Astrocyte (in vitro differentiated cells and primary cell): ENCODE measurements around the gene CLNK. TPM values are rescaled to one million over a fixed set of nuclear protein-coding genes. Genes with fewer than 3 reads are reported as not detected.

Source experiments
- DNase-seq: peaks from one replicate; pipeline ENCODE4 v3.0.0-alpha.2; 2010; ENCODE audit warnings: low read depth
- FAIRE-seq: peaks from 2 replicates; lab custom pipeline; 2011; peaks lifted over from hg19 to GRCh38; lab: Jason Lieb, UNC
- H2AFZ ChIP-seq: 2 replicates; pipeline ENCODE4 v1.6.0; 2012; ENCODE audit warnings: low read depth, low read length, inconsistent platforms
- H3K27ac ChIP-seq: 2 replicates; pipeline ENCODE4 v1.5.1; 2011; ENCODE audit warnings: low read depth, low read length, inconsistent platforms
- H3K27me3 ChIP-seq: 2 replicates; pipeline ENCODE4 v1.6.0; 2011; ENCODE audit warnings: low read length, inconsistent platforms; ENCODE audit not compliant: insufficient read depth
- H3K36me3 ChIP-seq: 2 replicates; pipeline ENCODE4 v1.5.1; 2011; ENCODE audit warnings: low read length, inconsistent platforms; ENCODE audit not compliant: insufficient read depth
- H3K4me1 ChIP-seq: 2 replicates; pipeline ENCODE4 v1.5.1; 2011; ENCODE audit warnings: low read length, inconsistent platforms; ENCODE audit not compliant: insufficient read depth
- H3K4me2 ChIP-seq: 2 replicates; pipeline ENCODE4 v1.6.0; 2012; ENCODE audit warnings: low read length, inconsistent platforms
- H3K4me3 ChIP-seq: 2 replicates; pipeline ENCODE4 v1.5.1; 2011; ENCODE audit warnings: low read depth, mild to moderate bottlenecking, low read length, inconsistent platforms; ENCODE audit not compliant: insufficient read depth
- H3K79me2 ChIP-seq: 2 replicates; pipeline ENCODE4 v1.6.0; 2012; ENCODE audit warnings: mild to moderate bottlenecking, low read length, inconsistent platforms; ENCODE audit not compliant: insufficient read depth
- H3K9ac ChIP-seq: 2 replicates; pipeline ENCODE4 v1.6.0; 2012; ENCODE audit warnings: mild to moderate bottlenecking, low read length, inconsistent platforms
- H3K9me3 ChIP-seq: 2 replicates; pipeline ENCODE4 v1.5.1; 2012; ENCODE audit warnings: low read depth, mild to moderate bottlenecking, low read length, inconsistent platforms; ENCODE audit not compliant: insufficient read depth
- H4K20me1 ChIP-seq: 2 replicates; pipeline ENCODE4 v1.6.0; 2012; ENCODE audit warnings: low read length, inconsistent platforms; ENCODE audit not compliant: insufficient read depth
- H3K27ac Mint-ChIP-seq: one replicate; pipeline ENCODE4 v1.8.0; 2021; ENCODE audit warnings: mild to moderate bottlenecking, mixed read lengths; ENCODE audit not compliant: unreplicated experiment
- H3K27me3 Mint-ChIP-seq: one replicate; pipeline ENCODE4 v1.8.0; 2021; ENCODE audit warnings: low read depth, mixed read lengths; ENCODE audit not compliant: unreplicated experiment
- H3K36me3 Mint-ChIP-seq: one replicate; pipeline ENCODE4 v1.8.0; 2021; ENCODE audit warnings: low read depth, mixed read lengths; ENCODE audit not compliant: unreplicated experiment
- H3K4me1 Mint-ChIP-seq: one replicate; pipeline ENCODE4 v1.8.0; 2021; ENCODE audit warnings: low read depth, mixed read lengths; ENCODE audit not compliant: unreplicated experiment
- H3K4me3 Mint-ChIP-seq: one replicate; pipeline ENCODE4 v1.8.0; 2021; ENCODE audit warnings: mild to moderate bottlenecking, moderate library complexity, mixed read lengths; ENCODE audit not compliant: unreplicated experiment
- H3K9me3 Mint-ChIP-seq: one replicate; pipeline ENCODE4 v1.8.0; 2021; ENCODE audit warnings: mild to moderate bottlenecking, mixed read lengths; ENCODE audit not compliant: unreplicated experiment
- CTCF ChIP-seq: IDR thresholded peaks from 2 replicates; pipeline ENCODE4 v1.5.1; 2011; ENCODE audit warnings: low read depth, mild to moderate bottlenecking, inconsistent platforms, low read length, moderate library complexity; ENCODE audit not compliant: insufficient read depth
- EZH2 ChIP-seq: IDR thresholded peaks from 2 replicates; pipeline ENCODE4 v1.6.1; 2012; ENCODE audit warnings: mild to moderate bottlenecking, low read length, inconsistent platforms; ENCODE audit not compliant: insufficient read depth
- total RNA-seq: library from RNA; stranded (reverse); gene quantifications from 2 replicates; pipeline ENCODE4 v1.2.1, GENCODE V29; 2021

Gene CLNK
- total RNA-seq, 1 donor from 2014 or later: not detected

- no peaks in the 10 kb centered on the region for H3K9me3 Mint-ChIP-seq
- peak overlapping the region; percentile 32 for H3K4me3 ChIP-seq
- DNase-seq (peak; percentile 93), FAIRE-seq (no peak)
- no peaks in the 10 kb centered on the region for H3K36me3 Mint-ChIP-seq
- no peaks in the 10 kb centered on the region for H3K27me3 Mint-ChIP-seq
- no peak overlapping the region for H3K4me3 Mint-ChIP-seq
- H3K79me2 ChIP-seq: no peaks in the 10 kb centered on the region
- no peak overlapping the region for H3K27ac ChIP-seq
- H3K4me2 ChIP-seq: peak overlapping the region; percentile 73
- H3K27me3 ChIP-seq: no peaks in the 10 kb centered on the region
- peaks cover 4% of the 10 kb centered on the region for H3K4me1 Mint-ChIP-seq
- TF ChIP-seq EZH2 (no peak), CTCF (no peak)
- H4K20me1 ChIP-seq: no peaks in the 10 kb centered on the region
- H3K9me3 ChIP-seq: no peaks in the 10 kb centered on the region
- no peak overlapping the region for H3K9ac ChIP-seq
- H2AFZ ChIP-seq: no peak overlapping the region
- no peaks in the 10 kb centered on the region for H3K36me3 ChIP-seq
- H3K4me1 ChIP-seq: peaks cover 18% of the 10 kb centered on the region
- H3K27ac Mint-ChIP-seq: no peak overlapping the region
These were observed 100.5 kb downstream of the CLNK start for GRCh38 chr4:10584042-10584441.

GRCh38 chr4:10582951-10583350 lies 101.6 kb downstream of the CLNK start:
- Histone ChIP-seq H3K27me3 (no peaks in the 10 kb centered on the region), H3K4me2 (no peak overlapping the region), H2AFZ (no peak overlapping the region), H3K36me3 (no peaks in the 10 kb centered on the region), H3K4me3 (no peak overlapping the region), H3K4me1 (peaks cover 18% of the 10 kb centered on the region), H3K79me2 (no peaks in the 10 kb centered on the region), H3K9me3 (no peaks in the 10 kb centered on the region), H3K9ac (no peak overlapping the region), H3K27ac (no peak overlapping the region), H4K20me1 (no peaks in the 10 kb centered on the region)
- Mint-ChIP-seq H3K27ac (no peak overlapping the region), H3K27me3 (no peaks in the 10 kb centered on the region), H3K4me3 (no peak overlapping the region), H3K36me3 (no peaks in the 10 kb centered on the region), H3K4me1 (peaks cover 4% of the 10 kb centered on the region), H3K9me3 (no peaks in the 10 kb centered on the region)
- peak; percentile 62 for DNase-seq
- no peak for TF ChIP-seq CTCF
- TF ChIP-seq EZH2: no peak
- no peak for FAIRE-seq

DNA sequence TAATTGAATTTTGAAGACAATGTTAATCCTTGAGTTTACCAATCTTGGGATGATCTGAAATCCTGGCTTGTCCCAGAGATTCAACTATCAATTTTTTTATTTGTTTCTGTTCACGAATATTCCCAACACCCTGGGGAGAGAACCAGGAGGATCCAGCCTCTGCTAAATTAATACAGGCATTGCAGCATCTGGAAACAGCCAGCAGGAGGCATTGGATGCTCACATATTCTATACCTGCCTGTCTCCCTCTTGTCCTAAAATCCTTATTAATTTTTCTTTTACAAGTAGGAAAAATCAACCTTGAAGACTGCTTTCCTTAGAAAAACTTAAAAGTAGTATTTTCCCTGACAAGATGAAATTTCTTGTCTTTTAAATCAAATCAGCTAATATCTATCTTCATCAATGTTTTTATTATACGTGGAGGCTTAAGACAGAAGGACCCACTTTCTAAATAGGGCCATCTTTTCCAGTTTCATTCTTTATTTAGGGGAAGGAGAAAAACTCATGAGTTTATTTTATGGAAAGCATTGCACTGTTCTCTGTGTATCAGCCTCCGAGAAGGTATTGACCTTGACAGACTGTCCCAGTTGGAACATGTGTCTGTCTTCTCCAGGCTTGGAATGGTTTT lies 102.4 kb downstream of the CLNK start:
- Histone ChIP-seq H2AFZ (no peak overlapping the region), H3K27me3 (no peaks in the 10 kb centered on the region), H3K79me2 (no peaks in the 10 kb centered on the region), H3K4me3 (no peak overlapping the region), H3K27ac (no peak overlapping the region), H4K20me1 (no peaks in the 10 kb centered on the region), H3K9ac (no peak overlapping the region), H3K4me2 (no peak overlapping the region), H3K9me3 (no peaks in the 10 kb centered on the region), H3K36me3 (no peaks in the 10 kb centered on the region), H3K4me1 (peaks cover 18% of the 10 kb centered on the region)
- Mint-ChIP-seq H3K9me3 (no peaks in the 10 kb centered on the region), H3K27ac (no peak overlapping the region), H3K4me3 (no peak overlapping the region), H3K27me3 (peaks cover 5% of the 10 kb centered on the region), H3K4me1 (peaks cover 4% of the 10 kb centered on the region), H3K36me3 (no peaks in the 10 kb centered on the region)
- DNase-seq (peak; percentile 36), FAIRE-seq (no peak)
- TF ChIP-seq EZH2 (no peak), CTCF (peak; percentile 98)
